Activated CD4-positive, alpha-beta T cell treated with anti-CD3 and anti-CD28 coated beads, Interleukin-2, Interleukin-4, amounts not matched to agents 100 ng/mL and 50 ng/mL, durations not matched to agents 16 hours and 8 hours (primary cell): ENCODE data around the gene ANKRA2.
A peak's percentile ranks its signal among the peaks of the same experiment; 100 is the strongest.
"Not testable (repeated sequence)": the region's sequence is repeated elsewhere in the genome, so short reads cannot be mapped to it uniquely, and the experiment has no call there.

Experiments used
- DNase-seq: peaks from one replicate; pipeline ENCODE4 v3.0.0-alpha.2; 2020; ENCODE audit warnings: low spot score

The ANKRA2 gene

GRCh38 chr5:73545403-73545779 is 20.0 kb downstream of the ANKRA2 start:
- no peak for DNase-seq

GRCh38 chr5:73544429-73545402 is 20.7 kb downstream of the ANKRA2 start:
- no peak for DNase-seq

- DNase-seq, result no peak
Observed at GRCh38 chr5:73542020-73542419, 23.4 kb downstream of the ANKRA2 start.

- DNase-seq, result no peak
Observed at GRCh38 chr5:73540192-73540591, 25.2 kb downstream of the ANKRA2 start.

GRCh38 chr5:73539730-73540129 is 25.7 kb downstream of the ANKRA2 start:
- DNase-seq, result no peak

GRCh38 chr5:73534971-73535370 is 30.5 kb downstream of the ANKRA2 start:
- DNase-seq, result no peak

GRCh38 chr5:73534011-73534644 is 31.3 kb downstream of the ANKRA2 start:
- DNase-seq, result no peak

GRCh38 chr5:73532195-73532594 is 33.2 kb downstream of the ANKRA2 start:
- no peak for DNase-seq

- DNase-seq, result no peak
Observed at GRCh38 chr5:73531356-73531755, 34.1 kb downstream of the ANKRA2 start.

- DNase-seq, result no peak
Observed at GRCh38 chr5:73529081-73529480, 36.4 kb downstream of the ANKRA2 start.

- DNase-seq, result no peak
Observed at GRCh38 chr5:73528248-73528647, 37.2 kb downstream of the ANKRA2 start.

GRCh38 chr5:73525606-73526203 is 39.7 kb downstream of the ANKRA2 start:
- DNase-seq, result no peak

- DNase-seq, result no peak
Observed at GRCh38 chr5:73523861-73524260, 41.6 kb downstream of the ANKRA2 start.

GRCh38 chr5:73522989-73523388 is 42.5 kb downstream of the ANKRA2 start:
- no peak for DNase-seq

GRCh38 chr5:73519531-73520283 is 45.7 kb downstream of the ANKRA2 start:
- DNase-seq, result peak; percentile 87

GRCh38 chr5:73515232-73515631 is 50.2 kb downstream of the ANKRA2 start:
- DNase-seq, result no peak

- no peak for DNase-seq
Observed at GRCh38 chr5:73514418-73514817, 51.0 kb downstream of the ANKRA2 start.

- no peak for DNase-seq
Observed at GRCh38 chr5:73513996-73514395, 51.4 kb downstream of the ANKRA2 start.

GRCh38 chr5:73508521-73508920 is 56.9 kb downstream of the ANKRA2 start:
- DNase-seq, result not testable (repeated sequence)

GRCh38 chr5:73507062-73507461 is 58.4 kb downstream of the ANKRA2 start:
- DNase-seq, result no peak

GRCh38 chr5:73506459-73506955 is 58.9 kb downstream of the ANKRA2 start:
- DNase-seq, result no peak
